Dedifferentiated amniotic fluid mesenchymal stem cell (primary cell): Measurements from ENCODE around the gene LMO7.
"Not testable (repeated sequence)": the region's sequence is repeated elsewhere in the genome, so short reads cannot be mapped to it uniquely, and the experiment has no call there.

Experiments
- DNase-seq: peaks from one replicate; pipeline ENCODE4 v3.0.0-alpha.2; 2016; ENCODE audit errors: extremely low spot score

The LMO7 gene

GRCh38 chr13:75771818-75772217 is 135.7 kb downstream of the LMO7 start:
- peak; percentile 87 for DNase-seq

DNA sequence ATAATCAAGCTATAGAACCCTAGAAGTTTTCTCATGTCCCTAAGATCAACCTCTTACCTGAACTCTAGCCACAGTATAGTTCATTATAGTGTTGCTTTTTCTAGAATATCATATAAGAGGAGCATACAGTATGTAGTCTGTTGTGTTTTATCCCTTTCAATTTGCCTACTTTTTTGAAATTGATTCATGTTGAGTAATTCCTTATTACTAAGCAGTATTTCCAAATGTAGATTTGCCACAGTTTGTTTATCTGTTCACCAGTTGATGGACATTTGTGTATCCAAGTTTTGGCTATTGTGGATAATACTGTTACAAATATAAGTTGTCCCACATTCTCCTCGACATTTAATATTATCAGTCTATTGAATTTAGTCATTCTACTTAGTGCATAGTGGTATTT is 138.0 kb downstream of the LMO7 start:
- DNase-seq: no peak

DNA sequence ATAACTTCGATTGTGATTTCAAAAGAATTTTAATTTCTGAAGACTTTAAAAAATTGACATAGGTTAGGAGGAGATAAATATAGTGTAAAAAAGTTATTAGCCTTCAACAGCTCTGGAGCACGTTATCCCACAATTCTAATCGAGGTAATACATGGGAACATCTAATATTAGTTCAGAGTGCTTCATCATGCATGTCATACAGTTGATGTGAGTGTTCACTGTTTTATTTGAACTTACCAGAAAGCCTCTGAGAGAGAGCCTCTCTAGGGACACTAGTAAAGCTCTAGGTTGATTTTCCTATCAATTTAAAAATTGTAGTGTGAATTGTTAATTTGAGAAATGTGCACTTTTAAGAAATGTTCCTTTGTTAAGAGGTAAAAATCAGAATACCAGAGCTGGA is 140.4 kb downstream of the LMO7 start:
- DNase-seq: no peak

- DNase-seq: no peak
Observed at GRCh38 chr13:75779393-75779792, 143.3 kb downstream of the LMO7 start.

DNA sequence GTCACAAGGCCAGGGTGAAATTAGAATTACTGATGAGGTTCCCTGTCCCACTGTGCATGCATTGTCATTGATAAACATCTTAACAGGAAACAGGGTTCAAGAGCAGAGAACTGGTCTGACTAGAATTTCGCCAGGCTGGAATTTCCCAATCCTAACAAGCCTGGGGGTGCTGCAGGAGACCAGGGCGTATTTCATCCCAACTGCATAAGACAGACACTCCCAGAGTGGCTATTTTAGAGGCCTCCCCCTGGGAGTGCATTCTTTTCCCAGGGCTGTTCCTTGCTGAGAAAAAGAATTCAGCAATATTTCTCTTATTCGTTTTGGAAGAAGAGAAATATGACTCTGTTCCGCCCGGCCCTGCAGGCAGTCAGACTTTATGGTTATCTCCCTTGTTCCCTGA is 144.0 kb downstream of the LMO7 start:
- not testable (repeated sequence) for DNase-seq

GRCh38 chr13:75782985-75783384 is 146.9 kb downstream of the LMO7 start:
- no peak for DNase-seq

GRCh38 chr13:75784003-75784402 is 147.9 kb downstream of the LMO7 start:
- DNase-seq: no peak

DNA sequence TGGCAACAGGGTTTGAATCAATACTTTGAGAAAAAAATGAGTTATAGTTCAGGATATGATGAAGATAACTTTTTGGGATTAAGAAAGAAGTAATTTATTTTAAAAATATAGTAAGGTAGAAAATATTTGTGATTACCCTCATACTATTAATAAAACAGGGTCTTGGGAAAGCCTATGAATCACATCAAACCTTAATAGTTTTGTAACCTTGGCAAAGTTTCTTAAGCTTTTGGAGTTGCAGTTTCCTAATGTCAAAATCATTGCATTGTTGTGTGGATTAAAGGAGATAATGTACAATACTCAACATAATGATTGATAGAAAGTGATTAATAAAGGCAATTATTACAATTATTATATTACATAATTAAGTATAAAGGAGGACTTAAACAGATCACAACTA is 149.0 kb downstream of the LMO7 start:
- DNase-seq: no peak

DNA sequence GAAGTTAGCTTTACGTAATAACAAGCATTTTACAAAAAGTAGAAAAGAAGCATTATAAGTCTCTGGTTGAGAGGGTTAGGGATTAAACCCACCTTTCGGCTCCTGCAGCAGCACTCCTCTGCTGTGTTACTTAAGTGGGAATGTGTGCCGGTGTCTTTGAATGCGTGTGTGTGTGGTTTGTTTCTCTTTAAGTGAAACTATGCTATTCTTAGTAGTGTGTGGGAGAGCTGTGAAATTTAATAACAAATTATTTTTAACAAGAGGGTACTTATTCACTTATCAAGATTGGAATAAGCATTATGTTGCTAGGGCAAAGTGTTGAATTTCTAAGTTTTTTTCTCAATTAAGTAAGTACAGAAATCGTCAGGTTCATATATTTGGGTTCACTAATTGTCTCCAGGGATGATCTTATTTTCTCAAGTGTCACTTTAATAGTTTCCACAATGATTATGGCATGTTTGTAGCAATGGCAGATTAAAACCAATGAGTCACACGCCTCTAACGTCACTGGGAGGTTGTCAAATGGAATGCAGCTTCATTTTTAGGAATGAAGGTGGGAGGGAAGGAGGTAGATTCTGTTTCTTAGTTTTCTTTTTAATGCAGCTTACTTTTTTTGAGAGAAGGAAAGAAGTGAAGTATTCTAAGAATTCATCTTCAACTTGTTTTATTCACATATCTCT is 151.3 kb downstream of the LMO7 start:
- DNase-seq: no peak

DNA sequence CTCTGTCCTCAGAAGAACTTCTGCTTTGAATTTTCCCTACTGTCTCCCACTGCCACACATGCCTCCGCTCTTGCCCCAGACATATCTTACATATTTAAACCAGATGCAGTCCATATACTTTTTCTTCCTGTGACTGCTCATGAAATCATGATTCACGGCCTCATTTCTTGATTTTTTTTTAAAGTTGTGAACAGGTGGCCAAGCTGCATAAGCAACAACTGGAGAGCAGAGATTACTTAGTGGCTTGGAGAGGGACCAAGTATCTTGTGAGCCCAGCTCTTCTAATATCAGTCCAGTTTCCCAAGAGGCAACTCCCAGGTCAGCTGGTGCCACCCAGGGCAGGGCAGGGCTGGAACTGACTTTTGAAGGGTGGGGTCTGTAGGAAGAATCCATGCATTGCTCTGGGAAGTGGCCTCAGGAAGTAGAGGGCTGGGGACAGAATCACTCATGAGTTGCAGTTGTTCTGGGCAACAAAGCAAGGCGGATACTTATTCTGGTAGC is 152.4 kb downstream of the LMO7 start:
- peak; percentile 91 for DNase-seq

DNA sequence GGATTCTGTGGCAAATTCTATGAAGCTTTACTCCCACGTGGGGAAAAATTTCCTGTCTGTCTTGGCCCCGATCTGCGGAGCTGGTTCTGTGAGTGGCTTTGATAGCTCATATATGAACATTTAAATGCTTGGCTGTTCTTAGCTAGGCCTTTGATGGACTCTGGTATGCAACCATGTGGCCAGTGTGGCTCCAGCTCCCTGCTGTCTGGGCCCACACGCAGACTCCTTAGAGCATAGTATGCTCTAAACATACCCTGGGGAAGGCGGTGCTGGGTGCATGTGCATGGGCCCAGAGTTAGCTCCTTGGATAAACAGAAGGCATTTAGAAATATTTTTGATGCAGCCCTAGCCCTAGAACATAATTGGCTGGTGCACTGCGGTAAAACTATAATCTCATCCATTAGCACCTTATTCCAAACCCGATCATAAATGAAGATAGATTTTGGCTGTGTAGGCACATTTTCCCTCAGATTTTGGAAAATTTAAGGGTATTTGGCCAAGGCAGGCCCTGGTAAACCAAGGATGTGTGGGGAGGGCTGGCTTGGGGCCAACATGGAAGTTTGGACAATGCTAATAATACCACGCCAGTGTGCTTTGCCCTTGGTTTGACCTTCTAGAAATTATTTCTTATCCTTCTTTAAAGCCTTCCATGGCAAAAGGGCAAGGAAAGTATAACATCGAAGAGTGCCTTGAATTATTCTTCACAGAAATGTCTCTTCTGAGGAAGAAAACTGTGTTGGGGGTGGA is 153.5 kb downstream of the LMO7 start:
- no peak for DNase-seq

DNA sequence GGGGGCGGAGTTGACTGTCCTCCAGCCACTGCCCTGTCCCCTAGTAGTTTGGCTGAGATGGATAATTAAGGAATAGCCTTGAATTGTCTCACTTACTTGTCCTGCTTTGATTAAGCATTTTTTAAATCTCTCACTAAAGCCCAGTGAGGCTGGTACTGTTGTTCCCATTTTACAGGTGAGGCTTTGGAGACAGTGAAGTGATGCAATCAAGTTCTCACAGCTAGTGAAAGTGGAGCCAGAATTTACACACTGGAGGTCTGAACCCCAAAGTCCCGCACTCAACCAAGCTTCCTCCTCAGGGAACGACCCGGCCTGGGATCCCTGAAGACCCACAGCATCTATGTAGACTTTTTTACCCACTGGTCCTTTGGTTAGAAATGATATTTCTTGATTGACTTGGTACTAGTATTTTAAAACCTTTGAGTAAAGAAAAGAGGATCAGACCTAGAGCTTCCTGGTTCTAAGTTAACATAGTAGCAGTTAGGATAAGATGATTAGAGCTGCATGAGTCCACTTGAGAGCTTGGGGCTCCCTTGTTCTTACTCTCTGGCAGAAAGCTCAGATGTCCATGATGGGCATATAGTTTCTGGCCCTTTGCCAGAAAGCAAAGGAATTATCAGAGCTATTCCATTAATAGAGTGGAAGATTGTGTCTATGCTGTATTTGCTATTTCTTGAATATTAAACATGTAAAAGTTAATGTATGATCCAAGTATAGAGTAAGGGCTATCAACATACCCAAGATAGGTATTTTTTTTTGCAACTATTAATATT is 154.3 kb downstream of the LMO7 start:
- no peak for DNase-seq

DNA sequence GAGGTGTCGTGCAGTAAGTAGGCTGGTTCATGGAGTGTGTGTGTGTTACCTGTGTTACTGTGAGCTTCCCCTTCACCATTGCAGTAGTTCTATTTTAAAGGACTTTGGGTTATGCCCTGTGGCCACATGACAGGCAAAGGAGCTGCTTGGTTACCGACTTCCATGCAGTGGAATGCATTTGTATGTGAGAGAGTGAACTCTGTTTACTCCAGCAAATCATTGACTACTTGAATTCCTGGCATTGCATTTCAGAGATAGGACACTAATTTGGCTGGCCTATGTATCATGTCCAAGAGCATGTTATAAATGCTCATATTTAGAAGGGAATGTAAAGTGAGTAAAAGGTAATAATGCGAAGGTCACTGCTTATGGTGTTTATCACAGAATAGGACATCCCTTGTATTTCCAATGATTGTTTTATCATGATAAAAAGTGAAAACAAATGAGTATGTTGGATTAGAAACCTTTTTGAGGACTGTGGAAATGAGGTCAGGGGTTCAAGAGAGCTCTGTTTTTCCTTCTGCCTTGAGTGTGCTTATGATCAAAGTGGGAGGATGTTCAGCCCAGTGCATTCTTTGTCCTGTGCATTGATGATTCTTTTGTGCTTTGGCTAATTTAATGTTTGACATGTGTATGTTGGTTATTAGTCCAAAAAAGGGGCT is 156.5 kb downstream of the LMO7 start:
- peak; percentile 62 for DNase-seq

DNA sequence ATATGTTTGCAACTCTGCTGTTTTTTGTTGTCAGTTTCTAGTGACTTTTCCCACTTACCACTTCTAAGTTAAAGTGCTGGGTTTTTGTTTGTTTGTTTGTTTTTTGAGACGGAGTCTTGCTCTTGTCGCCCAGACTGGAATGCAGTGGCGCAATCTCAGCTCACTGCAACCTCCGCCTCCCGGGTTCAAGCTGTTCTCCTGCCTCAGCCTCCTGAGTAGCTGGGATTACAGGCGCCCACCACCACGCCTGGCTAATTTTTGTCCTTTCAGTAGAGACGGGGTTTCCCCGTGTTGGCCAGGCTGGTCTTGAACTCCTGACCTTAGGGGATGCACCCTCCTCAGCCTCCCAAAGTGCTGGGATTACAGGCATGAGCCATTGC is 157.0 kb downstream of the LMO7 start:
- DNase-seq: not testable (repeated sequence)

DNA sequence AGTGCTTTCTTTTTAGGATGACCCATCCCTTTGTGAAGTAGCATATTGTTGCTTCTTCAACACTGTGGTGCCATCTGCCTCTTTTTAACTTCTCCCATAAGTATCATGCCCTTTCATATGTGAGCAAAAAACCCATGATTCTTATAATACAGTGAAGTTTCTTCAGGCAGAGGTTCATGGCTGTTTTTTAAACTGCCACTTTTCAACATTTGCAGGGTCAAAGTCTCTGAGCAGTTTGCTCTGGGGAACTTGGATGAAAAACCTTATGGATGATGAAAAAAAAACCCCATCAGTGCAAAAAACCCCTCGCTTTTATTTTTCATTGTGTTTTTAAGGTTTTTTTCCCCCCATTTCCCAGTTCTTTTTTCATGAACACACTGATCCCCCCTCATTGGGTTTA is 158.5 kb downstream of the LMO7 start:
- DNase-seq: no peak

DNA sequence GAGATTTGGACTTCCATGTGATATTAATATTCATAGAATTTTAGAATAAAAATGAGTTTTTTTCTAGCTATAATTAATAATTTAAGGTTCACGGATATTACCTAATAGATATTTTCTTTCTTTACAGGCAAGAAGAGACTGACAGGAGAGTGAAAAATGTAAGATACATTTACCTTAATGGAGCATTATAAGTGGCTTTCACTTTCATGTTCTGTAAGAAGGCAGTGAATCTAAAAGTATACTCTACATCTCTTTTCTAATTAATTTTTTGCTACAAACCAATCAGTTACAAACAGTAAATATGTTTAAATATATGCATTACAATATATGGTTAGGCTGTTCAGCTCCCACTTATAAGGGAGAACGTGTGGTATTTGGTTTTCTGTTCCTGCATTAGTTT is 159.1 kb downstream of the LMO7 start:
- DNase-seq: no peak

DNA sequence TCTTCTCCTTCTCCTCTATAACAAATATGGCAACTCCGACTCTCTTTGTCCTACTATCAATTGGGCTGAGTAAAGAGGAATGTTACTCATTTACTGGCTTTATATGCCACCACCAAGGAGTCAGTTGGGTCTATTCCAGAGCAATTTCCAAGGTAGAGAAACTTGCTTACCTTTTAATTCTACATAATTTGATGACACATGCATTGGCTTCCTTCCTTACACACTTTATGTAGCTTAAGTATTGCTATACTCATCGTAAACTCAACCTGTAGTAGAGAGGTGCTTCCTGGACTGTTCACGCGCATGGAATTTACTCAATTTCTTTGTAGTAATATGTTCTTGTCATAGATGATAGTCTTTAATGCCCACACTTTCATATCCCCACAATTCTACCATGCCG is 160.7 kb downstream of the LMO7 start:
- no peak for DNase-seq

DNA sequence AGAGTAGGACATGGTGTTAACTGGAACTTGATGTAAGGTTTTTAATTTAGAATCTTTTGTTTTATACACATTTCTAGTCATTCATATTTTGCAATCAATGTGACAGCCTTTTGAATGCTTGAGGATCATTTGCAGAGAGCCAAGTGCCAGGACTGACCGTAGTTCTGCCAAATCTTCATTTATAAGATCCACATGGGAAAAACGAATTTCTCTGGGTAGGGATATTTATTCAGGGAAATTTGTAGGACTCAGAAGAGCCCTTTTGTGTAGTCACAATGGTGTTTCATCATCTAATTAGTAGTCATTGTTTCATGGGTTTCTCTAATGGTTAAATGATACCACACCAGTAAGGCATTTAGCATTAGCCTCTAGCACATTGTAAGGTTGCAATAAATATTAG is 161.1 kb downstream of the LMO7 start:
- DNase-seq: no peak

DNA sequence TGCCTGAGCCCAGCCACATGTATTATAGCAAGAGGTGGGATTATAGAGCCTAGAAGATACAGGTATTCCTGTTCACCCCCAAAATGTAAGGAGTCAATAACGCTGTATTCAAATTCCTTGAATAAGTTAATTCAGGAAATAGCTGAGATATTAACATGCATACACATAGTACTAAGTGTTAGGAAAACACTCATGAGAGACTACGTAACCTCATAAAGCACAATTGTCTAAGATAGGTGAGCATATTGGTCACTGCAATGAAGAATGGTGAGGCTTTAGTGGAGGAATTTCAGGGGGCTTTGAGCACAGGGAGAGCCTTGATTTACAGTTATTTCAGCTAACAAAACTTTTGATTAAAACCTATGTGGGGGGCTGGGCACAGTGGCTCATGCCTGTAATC is 161.6 kb downstream of the LMO7 start:
- no peak for DNase-seq

- DNase-seq: no peak
Observed at GRCh38 chr13:75798353-75799255, 162.5 kb downstream of the LMO7 start.

- no peak for DNase-seq
Observed at GRCh38 chr13:75800545-75800944, 164.4 kb downstream of the LMO7 start.
